ENCODE measurements around the gene NFX1.

NFX1 gene

DNA sequence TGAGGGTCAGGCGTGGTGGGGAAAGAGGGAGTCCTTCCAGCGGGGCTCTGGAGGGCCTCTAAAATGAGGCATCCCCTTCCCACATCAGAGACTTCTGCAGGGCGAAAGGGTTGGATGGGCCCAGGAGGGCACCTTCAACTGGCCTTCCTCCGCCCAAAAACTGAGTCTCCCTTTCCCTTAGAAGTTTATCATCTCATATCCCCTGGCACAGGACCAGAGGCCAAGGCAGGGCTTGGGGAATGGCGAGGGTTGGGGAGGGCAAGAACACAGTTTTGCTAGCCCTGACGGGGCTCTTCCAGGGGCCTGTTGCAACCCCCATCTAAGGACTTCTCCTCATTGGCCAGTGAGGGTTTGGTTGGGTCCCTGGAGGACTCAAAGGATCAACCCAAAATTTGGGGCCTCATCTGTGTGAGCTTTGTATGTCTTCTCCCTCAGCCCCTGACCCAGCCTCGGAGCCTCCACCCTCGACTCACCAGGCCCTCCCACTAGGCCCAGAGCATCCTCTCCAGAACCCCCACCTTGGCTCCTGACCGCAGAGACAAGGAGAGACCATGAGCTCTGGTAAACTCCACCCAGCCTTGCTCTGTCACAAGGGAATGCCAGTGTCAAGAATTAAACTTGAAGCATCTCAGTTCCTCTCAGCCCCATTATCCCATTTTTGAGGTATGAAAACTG, 87.9 kb downstream of the NFX1 start:
- TF ChIP-seq, protein P1, sequence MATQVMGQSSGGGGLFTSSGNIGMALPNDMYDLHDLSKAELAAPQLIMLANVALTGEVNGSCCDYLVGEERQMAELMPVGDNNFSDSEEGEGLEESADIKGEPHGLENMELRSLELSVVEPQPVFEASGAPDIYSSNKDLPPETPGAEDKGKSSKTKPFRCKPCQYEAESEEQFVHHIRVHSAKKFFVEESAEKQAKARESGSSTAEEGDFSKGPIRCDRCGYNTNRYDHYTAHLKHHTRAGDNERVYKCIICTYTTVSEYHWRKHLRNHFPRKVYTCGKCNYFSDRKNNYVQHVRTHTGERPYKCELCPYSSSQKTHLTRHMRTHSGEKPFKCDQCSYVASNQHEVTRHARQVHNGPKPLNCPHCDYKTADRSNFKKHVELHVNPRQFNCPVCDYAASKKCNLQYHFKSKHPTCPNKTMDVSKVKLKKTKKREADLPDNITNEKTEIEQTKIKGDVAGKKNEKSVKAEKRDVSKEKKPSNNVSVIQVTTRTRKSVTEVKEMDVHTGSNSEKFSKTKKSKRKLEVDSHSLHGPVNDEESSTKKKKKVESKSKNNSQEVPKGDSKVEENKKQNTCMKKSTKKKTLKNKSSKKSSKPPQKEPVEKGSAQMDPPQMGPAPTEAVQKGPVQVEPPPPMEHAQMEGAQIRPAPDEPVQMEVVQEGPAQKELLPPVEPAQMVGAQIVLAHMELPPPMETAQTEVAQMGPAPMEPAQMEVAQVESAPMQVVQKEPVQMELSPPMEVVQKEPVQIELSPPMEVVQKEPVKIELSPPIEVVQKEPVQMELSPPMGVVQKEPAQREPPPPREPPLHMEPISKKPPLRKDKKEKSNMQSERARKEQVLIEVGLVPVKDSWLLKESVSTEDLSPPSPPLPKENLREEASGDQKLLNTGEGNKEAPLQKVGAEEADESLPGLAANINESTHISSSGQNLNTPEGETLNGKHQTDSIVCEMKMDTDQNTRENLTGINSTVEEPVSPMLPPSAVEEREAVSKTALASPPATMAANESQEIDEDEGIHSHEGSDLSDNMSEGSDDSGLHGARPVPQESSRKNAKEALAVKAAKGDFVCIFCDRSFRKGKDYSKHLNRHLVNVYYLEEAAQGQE (IDR thresholded peaks at IDR 0.05; ENCODE audit: insufficient read depth in 1 of 2, low read depth in 2 of 2, low read length in 2 of 2) = no peak
- TF ChIP-seq TAF1 (IDR thresholded peaks at IDR 0.05; ENCODE audit: borderline replicate concordance, insufficient read depth, low read length) (no peak), SIN3A (IDR thresholded peaks at IDR 0.05; ENCODE audit: borderline replicate concordance, insufficient read depth, low read length) (no peak), FOXP2 (optimal IDR thresholded peaks at IDR 0.05; ENCODE audit: borderline replicate concordance, extremely low read depth, extremely low read length, insufficient read depth) (no peak), POLR2AphosphoS5 (IDR thresholded peaks at IDR 0.05; ENCODE audit: low read depth, low read length) (no peak)

DNA sequence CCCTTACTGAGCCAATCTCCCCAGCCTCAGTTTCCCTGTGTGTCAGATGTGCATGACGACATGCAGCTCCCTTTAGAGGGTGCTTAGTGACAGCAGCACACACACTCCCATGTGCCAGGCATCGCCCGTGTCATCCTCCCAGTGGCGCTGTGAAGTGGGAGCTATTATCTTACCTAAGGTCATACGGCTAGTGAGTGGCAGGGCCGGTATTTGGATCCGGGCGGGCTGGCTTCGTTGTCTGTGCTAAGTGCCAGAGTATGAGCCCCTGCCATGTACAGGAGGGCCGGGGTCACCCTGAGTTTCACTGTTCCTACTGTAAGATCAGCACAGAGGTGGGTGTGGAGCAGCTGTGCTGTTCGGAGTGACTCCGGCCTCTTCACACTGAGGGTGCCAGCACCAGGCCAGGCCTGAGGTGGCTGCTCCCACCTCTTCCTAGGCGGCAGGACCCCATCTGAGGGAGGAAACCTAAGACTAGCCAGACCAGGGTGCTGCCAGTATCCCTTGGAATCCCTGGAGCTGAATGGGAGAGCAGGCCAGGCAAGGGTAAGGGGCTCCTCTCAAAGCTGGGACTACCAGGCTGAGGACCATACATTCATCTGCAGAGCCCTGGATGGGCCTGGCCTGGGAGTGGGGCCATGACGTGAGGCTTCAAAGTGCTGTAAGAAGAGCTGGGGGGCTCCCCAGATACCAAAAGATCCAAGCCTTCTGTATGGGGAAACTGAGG, 89.5 kb downstream of the NFX1 start:
- TF ChIP-seq, protein P1 (IDR thresholded peaks at IDR 0.05; ENCODE audit: insufficient read depth in 1 of 2, low read depth in 2 of 2, low read length in 2 of 2) = no peak
- TF ChIP-seq FOXP2 (optimal IDR thresholded peaks at IDR 0.05; ENCODE audit: borderline replicate concordance, extremely low read depth, extremely low read length, insufficient read depth) = no peak
- TF ChIP-seq SIN3A (IDR thresholded peaks at IDR 0.05; ENCODE audit: borderline replicate concordance, insufficient read depth, low read length) = no peak
- no peak for TF ChIP-seq POLR2AphosphoS5 (IDR thresholded peaks at IDR 0.05; ENCODE audit: low read depth, low read length)
- no peak for TF ChIP-seq TAF1 (IDR thresholded peaks at IDR 0.05; ENCODE audit: borderline replicate concordance, insufficient read depth, low read length)

DNA sequence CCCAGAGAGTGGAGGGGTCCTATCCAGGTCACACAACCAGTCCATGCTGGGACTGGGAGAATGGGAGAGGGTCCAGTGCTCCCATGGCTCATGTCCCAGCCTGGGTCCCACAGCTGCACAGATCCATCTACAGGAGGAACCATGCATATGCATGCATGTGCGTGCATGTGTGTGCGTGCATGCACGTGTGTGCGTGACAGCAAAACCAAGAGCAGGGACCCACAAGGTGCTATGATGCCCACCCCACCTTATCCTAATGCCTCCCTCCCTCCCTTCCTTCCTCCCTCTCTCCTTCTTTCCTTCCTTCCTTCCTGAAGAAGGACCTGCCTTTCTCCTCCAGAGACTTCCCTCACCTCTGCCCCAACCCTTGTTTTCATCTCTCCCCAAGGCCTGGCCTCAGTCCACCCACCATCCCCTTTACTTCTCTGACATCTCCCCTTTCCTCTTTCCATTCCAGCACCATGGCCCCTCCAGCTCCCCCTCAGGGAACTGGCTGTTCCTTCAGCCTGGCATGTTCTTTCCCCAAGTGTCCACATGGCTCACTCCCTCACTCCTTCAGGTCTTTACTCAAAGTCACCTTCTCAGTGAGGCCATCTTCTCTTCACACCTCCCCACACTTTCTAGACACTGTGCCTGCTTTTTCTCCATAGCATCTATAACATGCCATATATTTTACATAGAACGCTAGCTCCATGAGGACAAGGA, 90.2 kb downstream of the NFX1 start:
- TF ChIP-seq SIN3A (IDR thresholded peaks at IDR 0.05; ENCODE audit: borderline replicate concordance, insufficient read depth, low read length) (no peak), POLR2AphosphoS5 (IDR thresholded peaks at IDR 0.05; ENCODE audit: low read depth, low read length) (no peak), TAF1 (IDR thresholded peaks at IDR 0.05; ENCODE audit: borderline replicate concordance, insufficient read depth, low read length) (no peak), FOXP2 (optimal IDR thresholded peaks at IDR 0.05; ENCODE audit: borderline replicate concordance, extremely low read depth, extremely low read length, insufficient read depth) (no peak)
- TF ChIP-seq, protein P1 (IDR thresholded peaks at IDR 0.05; ENCODE audit: insufficient read depth in 1 of 2, low read depth in 2 of 2, low read length in 2 of 2) = no peak

DNA sequence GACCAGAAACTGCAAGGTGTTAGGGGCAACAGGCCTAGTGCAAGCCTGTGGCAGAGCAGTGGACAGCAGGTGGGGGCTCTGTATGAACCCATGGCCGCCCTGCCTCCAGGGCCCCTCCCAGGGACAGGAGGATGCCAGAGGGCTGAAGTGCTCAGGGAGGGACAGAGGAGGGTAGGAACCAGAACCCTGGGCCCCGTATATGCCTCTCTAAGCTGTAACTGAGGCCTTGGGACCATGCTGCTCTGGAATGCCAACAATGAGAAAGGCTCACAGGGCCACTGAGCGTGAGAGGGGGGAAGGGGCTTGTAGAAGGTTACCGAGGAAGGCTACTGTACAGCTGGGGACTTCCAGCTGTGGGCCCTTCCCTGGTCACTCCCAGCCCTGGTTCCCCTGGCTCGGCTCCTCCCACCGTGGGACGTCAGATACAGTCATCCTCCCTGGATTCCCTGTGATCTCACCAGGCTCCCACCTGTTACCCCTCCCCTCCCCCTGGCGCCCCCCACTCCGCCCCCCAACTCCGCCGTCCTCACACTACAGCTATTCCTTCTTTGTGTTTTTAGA, 91.0 kb downstream of the NFX1 start:
- no peak for TF ChIP-seq SIN3A (IDR thresholded peaks at IDR 0.05; ENCODE audit: borderline replicate concordance, insufficient read depth, low read length)
- no peak for TF ChIP-seq TAF1 (IDR thresholded peaks at IDR 0.05; ENCODE audit: borderline replicate concordance, insufficient read depth, low read length)
- TF ChIP-seq, protein P1 (IDR thresholded peaks at IDR 0.05; ENCODE audit: insufficient read depth in 1 of 2, low read depth in 2 of 2, low read length in 2 of 2) = no peak
- TF ChIP-seq POLR2AphosphoS5 (IDR thresholded peaks at IDR 0.05; ENCODE audit: low read depth, low read length) = no peak
- no peak for TF ChIP-seq FOXP2 (optimal IDR thresholded peaks at IDR 0.05; ENCODE audit: borderline replicate concordance, extremely low read depth, extremely low read length, insufficient read depth)

Measured in PFSK-1 (cell line).